ENCODE measurements around the gene EAF1. TPM values are rescaled to one million over a fixed set of nuclear protein-coding genes. Genes with fewer than 3 reads are reported as not detected.
"Not testable (repeated sequence)": the region's sequence is repeated elsewhere in the genome, so short reads cannot be mapped to it uniquely, and the experiment has no call there.

The EAF1 gene
- total RNA-seq = 30.0 and 31.6 TPM in 2 replicates

DNA sequence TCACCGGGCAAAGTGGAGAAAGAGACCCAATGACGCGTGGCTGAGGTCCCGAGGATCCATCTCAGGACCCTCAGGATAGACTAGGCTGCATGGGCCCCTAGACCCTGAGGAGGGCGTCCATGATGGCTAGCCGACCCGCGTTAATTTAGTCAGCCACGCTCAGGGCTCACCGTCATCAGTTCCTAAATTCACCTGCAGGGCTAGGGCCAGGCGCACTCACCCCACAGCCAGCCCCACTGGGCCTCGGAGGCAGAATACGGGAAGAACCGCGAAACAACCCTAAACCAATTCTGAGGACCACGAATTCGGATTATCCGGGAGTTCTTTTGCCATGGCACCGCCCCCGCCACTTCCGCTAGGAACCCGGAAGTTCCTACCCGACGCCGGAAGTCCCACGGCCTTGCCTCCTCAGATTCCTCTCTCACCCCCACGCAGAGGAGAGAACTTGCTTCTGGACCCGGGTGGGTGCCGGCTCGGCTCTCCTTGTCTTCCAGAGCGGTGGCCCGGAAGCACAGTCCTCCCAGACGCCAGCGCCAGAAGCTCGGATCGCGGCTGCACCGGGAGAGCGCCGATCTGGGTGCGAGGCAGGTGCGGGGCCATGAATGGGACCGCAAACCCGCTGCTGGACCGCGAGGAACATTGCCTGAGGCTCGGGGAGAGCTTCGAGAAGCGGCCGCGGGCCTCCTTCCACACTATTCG lies at the start of gene EAF1, which contains the start of gene METTL6:
TSS of gene EAF1 (plus strand) at position 417 of the 699 bp plus-strand sequence. CDS start at position 599, 182 bp downstream.
TSS of gene METTL6 (minus strand) at position 363 of the 699 bp plus-strand sequence. CDS start 1,033 bp downstream, outside the sequence.
- intact Hi-C loops (cut with micrococcal nuclease) = loop anchor here (1.0 to 10.0 kb wide), 16 partner anchors 22 to 820 kb away; partner anchors contain the start of genes BTD, CAPN7, CCDC174 and HACL1

DNA sequence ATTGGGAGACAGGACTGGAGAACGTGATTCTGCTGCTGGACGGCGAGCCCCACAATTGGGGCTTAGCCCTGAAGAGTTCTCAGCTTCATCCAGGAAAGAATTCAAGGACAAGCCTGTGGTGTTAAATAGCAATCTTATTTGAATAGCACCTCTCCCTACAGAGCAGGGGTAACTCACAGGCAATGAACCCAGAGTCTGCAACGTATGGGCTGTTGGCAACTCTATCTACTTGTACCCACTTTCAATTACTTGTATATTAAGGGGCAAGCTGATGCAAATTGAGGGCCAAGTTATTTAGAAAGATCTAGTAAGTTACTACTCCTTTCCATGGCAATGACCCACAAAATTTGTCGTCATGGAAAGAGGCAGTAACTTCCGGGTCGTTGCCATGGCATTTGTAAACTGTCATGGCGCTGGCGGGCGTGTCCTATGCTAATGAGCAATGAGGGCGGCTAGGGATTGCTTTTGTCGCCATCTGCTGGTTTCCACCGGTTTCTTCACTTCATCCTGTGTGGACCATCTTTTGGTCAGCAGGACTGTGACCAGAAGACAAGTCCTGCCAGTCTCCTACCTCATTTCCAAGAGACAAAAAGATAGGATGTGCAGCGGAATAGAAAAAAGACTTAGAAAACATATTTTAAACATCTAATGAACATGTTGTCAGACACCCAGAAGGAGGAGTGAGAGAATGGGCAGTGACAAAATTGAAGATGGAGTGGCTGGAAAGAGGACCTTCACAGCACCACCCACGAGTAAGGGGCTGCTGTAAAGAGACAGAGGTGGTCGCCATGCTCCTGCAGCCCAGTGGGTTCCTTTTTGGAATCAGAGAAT lies 49.2 kb upstream of the EAF1 start:
- intact Hi-C loops (cut with micrococcal nuclease) = loop anchor here (1.0 kb wide), 14 partner anchors 17 to 279 kb away; partner anchors contain the start of genes BTD, CAPN7, EAF1 and HACL1

DNA sequence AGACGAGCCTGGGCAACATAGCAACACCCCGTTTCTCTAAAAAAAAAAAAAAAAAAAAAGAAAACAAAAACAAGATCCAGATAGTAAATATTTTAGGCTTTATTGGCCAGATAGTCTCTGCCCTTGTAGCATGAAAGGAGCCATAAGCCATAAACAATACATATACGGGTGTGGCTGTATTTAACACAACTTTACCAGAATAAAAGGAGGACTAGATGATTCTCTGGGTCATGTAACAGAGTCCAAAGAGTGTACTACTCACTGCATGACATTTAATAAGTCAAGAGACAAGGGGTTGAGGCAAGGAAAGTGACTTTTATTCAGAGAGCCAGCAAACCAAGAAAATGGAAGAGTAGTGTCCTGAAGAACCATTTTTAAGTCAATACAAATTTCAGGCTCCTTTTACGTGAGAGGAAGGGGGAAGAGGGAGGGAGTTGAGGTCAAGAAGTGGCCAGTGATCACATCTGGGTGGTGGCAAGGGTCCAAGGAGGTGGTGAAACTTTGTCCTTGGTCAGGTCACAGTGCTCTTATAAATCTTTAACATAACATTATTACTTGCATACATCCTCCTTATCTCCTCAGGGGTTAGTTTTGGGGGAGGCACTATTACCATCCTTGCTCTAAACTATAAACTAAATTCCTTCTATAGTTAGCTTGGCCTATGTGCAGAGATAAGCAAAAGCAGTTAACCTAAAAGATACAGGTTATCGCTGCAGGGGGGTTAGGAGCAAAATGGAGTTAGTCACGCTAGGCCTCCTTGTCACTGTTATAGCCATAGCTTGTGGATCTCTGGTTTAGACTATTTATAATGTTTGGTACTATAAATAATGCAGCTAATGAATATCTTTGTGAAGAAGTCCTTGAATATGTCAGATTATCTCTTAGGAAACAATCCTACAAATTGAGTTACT lies 46.2 kb upstream of the EAF1 start:
- intact Hi-C loops (cut with micrococcal nuclease) = no loop called here

DNA sequence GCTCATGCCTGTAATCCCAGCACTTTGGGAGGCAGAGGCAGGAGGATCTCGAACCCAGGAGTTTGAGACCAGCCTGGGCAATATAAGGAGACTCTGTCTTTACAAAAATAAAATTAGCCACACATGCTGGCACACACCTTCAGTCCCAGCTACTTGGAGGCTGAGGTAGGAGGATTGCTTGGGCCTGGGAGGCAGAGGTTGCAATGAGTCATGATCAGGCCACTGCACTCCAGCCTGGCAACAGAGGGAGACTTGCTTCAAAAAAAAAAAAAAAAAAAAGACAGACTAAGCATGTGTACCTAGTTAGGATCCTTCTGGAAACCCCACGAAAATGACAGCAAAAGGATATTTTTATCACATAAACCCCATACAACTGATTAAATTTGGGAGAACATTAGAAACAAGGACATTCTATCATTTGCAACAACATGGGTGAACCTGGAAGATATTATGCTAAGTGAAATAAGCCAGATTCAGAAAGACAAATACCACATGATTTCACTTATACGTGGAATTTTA lies 44.9 kb upstream of the EAF1 start:
- intact Hi-C loops (cut with micrococcal nuclease) = no loop called here

DNA sequence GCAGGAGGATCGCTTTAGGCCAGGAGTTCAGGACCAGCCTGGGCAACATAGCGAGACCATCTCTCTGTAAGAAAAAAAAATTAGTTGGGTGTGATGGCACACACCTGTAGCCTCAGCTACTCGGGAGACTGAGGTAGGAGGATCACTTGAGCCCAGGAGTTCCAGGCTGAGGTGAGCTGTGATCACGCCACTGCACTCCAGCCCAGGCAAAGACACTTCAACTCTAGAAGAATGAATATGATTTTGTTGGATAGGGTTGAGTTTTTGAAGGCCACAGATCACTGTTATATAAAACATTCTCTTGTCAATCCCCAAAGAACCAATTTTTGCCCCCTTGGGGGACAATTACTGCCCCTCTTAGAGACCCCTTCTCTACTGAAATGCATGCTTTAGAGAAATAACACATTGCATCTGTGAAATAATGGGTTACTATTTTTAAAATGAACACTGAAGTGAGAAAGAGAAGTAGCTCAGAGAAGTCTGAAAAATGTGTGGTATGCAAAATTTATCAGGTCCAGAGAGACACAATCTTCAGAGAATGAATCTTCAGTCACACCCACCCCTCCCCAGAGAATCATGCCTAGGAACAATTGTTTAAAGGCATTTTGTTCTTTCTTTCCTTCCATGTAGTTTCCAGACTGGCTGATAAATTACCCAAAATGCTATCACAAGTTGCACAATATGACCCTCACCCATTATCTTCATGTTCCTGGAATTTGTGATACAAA lies 42.7 kb upstream of the EAF1 start:
- intact Hi-C loops (cut with micrococcal nuclease) = no loop called here

DNA sequence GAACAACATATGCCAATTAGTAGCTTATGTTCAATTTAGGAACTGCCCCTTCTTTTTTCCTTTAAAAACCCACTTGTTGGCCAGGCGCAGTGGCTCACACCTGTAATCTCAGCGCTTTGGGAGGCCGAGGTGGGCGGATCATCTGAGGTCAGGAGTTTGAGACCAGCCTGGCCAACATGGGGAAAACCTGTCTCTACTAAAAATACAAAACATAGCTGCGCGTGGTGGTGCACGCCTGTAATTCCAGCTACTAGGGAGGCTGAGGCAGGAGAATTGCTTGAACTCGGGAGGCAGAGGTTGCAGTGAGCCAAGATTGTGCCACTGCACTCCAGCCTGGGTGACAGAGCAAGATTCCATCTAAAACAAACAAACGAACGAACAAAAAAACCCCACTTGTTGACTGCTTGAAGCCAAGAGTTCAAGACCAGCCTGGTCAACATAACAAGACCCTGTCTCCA lies 42.1 kb upstream of the EAF1 start:
- intact Hi-C loops (cut with micrococcal nuclease) = not testable (repeated sequence)

DNA sequence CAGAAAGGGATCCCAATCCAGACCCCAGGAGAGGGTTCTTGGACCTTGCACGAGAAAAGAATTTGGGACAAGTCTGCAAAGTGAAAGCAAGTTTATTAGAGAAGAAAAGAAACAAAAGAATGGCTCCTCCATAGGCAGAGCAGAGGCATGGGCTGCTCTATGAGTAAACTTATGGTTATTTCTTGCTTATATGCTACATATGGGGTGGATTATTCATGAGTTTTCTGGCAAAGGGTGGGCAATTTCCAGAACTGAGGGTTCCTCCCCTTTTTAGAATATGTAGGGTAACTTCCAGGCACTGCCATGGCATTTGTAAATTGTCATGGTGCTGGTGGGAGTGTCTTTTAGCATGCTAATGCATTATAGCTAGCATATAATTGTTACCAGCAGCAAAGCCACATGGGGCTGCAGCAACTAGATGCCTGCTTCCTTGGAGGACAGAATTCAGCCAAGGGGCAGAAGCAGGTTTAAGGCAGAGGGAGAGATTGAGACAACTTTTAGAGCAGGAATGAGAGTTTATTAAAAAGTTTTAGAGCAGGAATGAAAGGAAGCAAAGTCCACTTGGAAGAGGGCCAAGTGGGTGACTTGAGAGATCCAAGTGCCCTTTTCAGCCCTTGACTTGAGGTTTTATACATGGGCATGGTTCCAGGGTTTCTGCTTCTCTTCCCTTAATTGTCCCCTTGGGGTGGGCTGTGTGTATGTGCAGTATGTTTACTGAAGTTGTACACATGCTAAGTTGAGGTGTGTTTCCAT lies 41.3 kb upstream of the EAF1 start:
- intact Hi-C loops (cut with micrococcal nuclease) = loop anchor here (1.0 to 2.0 kb wide), 2 partner anchors 15 to 26 kb away; no protein-coding TSS in a partner anchor

DNA sequence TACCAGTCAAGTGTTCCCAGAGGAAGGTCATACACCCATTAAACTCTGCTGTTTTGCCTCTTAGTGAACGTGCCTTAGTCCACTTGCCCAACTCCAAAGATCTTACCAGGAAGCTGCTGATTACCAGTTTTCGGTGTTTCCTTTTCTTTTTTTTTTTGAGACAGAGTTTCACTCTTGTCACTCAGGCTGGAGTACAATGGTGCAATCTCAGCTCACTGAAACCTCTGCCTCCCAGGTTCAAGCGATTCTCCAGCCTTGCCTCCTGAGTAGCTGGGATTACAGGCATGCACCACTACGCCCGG lies 40.8 kb upstream of the EAF1 start:
- intact Hi-C loops (cut with micrococcal nuclease) = loop anchor here (1.0 to 2.0 kb wide), 2 partner anchors 14 to 26 kb away; no protein-coding TSS in a partner anchor

DNA sequence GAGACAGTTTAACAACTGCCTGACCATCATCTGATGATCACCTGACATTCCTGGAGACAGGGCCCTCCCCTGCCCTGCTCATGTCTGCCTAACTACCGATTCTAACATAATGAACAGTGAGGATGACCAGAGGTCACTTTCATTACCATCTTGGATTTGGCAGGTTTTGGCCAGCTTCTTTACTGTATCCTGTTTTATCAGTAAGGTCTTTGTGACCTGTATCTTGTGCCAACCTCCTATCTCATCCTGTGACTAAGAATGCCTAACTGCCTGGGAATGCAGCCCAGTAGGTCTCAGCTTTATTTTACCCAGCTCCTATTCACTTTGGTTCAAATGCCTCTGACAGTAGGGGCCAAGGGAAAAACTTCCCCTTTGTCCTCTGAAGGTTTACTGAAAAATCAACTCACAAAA lies 40.2 kb upstream of the EAF1 start:
- intact Hi-C loops (cut with micrococcal nuclease) = loop anchor here (2.0 kb wide), 1 partner anchor 14 kb away; no protein-coding TSS in a partner anchor

DNA sequence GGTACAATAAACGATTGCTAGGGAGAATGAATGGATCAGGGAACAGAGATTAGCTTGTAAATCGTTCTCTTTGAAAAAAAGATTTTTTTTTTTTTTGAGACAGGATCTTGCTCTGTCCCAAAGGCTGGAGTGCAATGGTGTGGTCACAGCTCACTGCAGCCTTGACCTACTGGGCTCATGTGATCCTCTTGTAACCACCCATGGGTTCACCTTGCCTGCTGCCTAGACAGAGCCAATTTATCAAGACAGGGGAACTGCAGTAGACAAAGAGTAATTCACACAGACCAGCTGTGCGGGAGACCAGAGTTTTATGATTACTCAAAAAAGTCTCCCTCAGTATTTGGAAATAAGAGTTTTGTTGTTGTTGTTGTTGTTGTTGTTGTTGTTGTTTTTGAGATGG lies 39.7 kb upstream of the EAF1 start:
- intact Hi-C loops (cut with micrococcal nuclease) = loop anchor here (2.0 kb wide), 1 partner anchor 13 kb away; no protein-coding TSS in a partner anchor

DNA sequence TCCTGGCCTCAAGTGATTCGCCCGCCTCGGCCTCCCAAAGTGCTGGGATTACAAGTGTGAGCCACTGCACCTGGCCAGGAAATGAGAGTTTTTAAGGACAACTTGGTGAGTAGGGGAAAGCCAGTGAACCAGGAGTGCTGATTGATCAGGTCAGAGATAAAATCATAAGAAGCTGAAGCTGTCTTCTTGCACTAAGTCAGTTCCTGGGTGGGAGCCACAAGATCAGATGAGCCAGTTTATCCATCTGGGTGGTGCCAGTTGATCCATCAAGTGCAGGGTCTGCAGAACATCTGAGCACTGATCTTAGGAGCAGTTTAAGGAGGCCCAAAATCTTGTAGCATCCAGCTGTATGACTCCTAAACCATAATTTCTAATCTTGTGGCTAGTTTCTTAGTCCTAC lies 39.1 kb upstream of the EAF1 start:
- intact Hi-C loops (cut with micrococcal nuclease) = not testable (repeated sequence)

DNA sequence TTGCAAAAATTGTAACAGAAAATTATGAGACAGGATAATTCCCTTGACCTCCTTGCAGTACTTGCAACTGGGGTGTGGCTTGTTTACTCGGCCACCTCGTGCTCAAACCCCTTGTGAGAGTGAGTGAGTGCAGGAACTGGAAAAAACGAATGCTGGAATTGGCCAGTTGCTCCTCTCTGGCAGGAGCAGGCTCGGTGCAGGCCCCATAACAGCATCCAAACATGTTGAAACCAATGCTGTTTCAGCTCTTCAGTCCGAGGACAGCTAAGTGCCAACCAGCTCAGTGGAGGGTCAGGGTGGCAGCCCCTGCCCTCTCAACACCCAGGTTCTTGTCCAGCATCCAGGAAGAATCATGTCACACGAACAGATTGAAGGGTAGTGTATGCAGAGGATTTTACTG lies 36.9 kb upstream of the EAF1 start:
- intact Hi-C loops (cut with micrococcal nuclease) = no loop called here

DNA sequence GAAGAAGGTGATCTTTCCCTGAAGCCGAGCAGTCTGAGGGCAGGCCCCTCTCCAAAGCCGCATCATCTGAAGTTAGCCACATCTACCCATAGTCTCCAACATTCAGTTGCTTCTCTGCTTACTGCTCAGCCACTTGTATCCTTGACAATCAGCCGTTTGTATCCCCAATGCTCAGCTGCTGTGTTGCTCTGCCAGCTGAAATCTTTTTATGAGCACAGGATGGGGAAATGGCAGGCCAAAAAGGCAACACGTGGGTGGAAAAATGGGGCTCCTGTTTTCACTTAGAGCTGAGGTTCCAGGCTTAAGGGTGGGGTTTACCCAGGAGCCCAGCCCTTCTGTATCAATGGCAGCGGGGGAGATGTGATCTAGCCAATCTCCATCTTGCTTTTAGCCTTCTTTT lies 36.4 kb upstream of the EAF1 start:
- intact Hi-C loops (cut with micrococcal nuclease) = no loop called here

DNA sequence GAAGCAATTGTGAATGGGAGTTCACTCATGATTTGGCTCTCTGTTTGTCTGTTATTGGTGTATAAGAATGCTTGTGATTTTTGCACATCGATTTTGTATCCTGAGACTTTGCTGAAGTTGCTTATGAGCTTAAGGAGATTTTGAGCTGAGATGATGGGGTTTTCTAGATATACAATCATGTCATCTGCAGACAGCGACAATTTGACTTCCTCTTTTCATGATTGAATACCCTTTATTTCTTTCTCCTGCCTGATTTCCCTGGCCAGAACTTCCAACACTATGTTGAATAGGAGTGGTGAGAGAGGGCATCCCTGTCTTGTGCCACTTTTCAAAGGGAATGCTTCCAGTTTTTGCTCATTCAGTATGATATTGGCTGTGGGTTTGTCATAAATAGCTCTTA lies 34.1 kb upstream of the EAF1 start:
- intact Hi-C loops (cut with micrococcal nuclease) = not testable (repeated sequence)

DNA sequence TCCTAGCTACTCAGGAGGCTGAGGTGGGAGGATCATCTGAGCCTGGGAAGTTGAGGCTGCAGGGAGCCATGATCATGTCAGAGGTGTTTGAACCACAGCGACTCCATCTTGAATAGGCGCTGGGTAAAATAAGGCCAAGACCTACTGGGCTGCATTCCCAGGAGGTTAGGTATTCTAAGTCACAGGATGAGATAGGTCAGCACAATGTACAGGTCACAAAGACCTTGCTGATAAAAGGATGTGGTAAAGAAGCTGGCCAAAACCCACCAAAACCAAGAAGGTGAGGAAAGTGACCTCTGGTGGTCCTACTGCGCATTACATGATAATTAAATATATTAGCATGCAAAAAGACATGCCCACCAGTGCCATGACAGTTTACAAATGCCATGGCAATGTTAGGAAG lies 28.7 kb upstream of the EAF1 start:
- intact Hi-C loops (cut with micrococcal nuclease) = not testable (repeated sequence)

DNA sequence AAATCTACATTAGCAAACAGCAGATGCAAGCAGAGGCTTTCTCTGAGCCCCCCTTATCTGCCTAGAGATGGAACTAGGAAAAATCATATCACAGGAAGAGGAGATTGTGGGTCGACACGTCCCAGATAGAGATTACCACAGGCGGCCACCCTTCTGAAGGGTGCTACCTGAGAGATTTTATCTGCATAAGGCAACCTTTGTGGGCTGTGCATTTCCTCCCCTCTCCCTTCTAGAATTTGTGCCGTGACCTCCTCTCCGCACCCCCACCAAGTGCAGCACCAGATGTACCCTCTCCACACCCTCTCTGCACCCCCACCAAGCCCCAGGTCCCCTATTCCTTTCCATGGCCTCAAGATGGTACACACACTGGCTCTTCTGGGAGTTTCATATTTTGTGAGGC lies 27.4 kb upstream of the EAF1 start:
- intact Hi-C loops (cut with micrococcal nuclease) = loop anchor here (2.0 kb wide), 1 partner anchor 13 kb away; no protein-coding TSS in a partner anchor

DNA sequence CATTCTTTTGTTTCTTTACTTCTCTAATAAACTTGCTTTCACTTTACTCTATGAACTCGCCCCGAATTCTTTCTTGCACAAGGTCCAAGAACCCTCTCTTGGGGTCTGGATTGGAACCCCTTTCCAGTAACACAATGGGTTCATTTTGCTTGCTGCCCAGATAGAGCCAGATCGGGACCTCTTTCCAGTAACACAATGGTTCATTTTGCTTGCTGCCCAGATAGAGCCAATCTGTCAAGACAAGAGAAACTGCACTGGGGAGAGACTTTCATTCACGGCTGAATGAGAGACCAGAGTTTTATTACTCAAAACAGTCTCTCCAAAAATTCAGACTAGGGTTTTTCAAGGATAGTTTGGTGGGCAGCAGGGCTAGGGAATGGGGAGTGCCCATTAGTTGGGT lies 25.5 kb upstream of the EAF1 start:
- intact Hi-C loops (cut with micrococcal nuclease) = loop anchor here (2.0 kb wide), 1 partner anchor 15 kb away; no protein-coding TSS in a partner anchor

DNA sequence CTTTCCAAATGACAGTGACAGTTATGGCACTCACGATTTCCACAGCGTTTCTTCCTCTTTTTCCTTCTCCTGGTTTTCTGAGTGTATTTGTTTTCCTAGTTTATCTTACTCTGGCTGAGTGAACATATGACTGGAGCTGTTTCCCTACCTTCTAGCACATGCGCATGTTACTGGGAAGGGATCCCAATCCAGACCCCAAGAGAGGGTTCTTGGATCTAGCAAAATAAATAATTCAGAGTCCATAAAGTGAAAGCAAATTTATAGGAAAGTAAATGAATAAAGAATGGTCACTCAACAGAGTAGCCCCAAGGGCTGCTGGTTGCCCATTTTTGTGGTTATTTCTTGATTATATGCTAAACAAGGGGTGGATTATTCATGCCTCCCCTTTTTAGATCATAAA lies 23.9 kb upstream of the EAF1 start:
- intact Hi-C loops (cut with micrococcal nuclease) = no loop called here

DNA sequence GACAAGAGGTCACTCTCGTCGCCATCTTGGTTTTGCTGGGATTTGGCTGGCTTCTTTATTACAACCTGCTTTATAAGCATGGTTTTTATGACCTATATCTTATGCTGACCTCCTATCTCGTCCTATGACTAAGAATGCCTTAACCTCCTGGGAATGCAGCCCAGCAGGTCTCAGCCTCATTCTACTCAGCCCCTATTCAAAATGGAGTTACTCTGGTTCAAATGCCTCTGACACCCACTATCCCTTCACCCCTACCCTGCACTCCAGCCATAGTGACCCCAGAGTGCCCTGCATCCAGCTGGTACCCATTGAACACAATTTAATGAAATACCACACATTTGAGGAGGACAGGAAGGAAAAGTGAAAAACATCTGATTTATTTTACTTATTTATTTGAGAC lies 23.4 kb upstream of the EAF1 start:
- intact Hi-C loops (cut with micrococcal nuclease) = no loop called here

All from T-helper 1 cell treated with Interleukin-12 subunit alpha and Interleukin-12 subunit beta and Interleukin-4 antibody, amounts not matched to agents 30 ng/mL and 1 ng/mL, for 36 hours (primary cell).